Astrocyte of the cerebellum (primary cell): ENCODE results near the gene TOR1AIP1.

Experiments used
- DNase-seq: peaks from one replicate; pipeline ENCODE4 v3.0.0-alpha.2; 2011; ENCODE audit warnings: low read depth
- H3K4me3 ChIP-seq: 2 replicates; pipeline ENCODE4 v1.5.1; 2011; ENCODE audit warnings: mild to moderate bottlenecking, low read depth, low read length, moderate library complexity
- in situ Hi-C: cut with HindIII; loops from 2 replicates; pipeline ENCODE4 v1.10.0; 2017; ENCODE audit warnings: low sequenced_read_pairs
- TF ChIP-seq, protein P1 (sequence below): IDR thresholded peaks from 2 replicates; pipeline ENCODE4 v1.5.1; 2012; ENCODE audit warnings: low read length, low read depth, moderate library complexity, mild to moderate bottlenecking; ENCODE audit errors: missing control alignments

TOR1AIP1 gene

DNA sequence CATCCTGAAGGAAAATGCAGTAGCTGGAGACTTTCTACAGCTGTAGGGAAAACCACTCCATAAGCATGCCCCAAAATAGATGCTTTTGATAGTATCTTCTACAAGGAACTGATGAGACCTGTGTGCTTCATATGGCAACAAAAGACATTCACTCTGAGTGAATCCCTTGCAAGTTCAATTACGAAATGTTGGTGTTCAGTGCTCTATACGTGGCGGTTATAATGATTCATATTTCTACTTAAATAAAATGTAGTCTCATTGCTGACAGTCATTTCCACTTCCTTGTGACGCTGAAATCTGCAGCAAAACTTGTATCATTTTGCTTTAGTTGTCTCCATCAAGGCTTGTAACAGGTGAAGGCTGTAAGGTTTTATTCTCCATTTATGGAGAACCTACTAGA is 25.1 kb upstream of the TOR1AIP1 start:
- in situ Hi-C loops, result no loop called here

DNA sequence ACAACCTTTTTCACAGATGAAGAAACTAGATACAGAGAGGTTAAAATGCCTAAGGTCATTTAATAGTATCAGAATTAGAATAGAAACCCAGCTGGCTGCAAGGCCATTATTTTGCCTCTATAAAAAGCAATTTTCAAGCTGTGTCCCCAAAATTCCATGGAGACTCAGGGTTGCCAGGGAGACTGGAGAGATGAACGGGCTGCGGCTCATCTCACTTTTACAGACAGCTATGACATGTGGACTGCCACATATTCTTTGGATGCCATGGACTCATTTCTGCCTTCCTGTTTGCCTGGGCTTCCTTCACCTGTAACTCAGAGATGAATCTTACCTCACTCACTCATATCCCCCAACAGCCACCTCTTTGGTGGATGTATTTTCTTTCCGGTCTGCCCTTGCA is 21.4 kb upstream of the TOR1AIP1 start:
- DNase-seq, result no peak
- no peak overlapping the region for H3K4me3 ChIP-seq
- TF ChIP-seq, protein P1, sequence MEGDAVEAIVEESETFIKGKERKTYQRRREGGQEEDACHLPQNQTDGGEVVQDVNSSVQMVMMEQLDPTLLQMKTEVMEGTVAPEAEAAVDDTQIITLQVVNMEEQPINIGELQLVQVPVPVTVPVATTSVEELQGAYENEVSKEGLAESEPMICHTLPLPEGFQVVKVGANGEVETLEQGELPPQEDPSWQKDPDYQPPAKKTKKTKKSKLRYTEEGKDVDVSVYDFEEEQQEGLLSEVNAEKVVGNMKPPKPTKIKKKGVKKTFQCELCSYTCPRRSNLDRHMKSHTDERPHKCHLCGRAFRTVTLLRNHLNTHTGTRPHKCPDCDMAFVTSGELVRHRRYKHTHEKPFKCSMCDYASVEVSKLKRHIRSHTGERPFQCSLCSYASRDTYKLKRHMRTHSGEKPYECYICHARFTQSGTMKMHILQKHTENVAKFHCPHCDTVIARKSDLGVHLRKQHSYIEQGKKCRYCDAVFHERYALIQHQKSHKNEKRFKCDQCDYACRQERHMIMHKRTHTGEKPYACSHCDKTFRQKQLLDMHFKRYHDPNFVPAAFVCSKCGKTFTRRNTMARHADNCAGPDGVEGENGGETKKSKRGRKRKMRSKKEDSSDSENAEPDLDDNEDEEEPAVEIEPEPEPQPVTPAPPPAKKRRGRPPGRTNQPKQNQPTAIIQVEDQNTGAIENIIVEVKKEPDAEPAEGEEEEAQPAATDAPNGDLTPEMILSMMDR, result no peak
- in situ Hi-C loops, result no loop called here

More for the DNA sequence above, 25.1 kb upstream of the TOR1AIP1 start:
- no peak for DNase-seq
- no peak overlapping the region for H3K4me3 ChIP-seq
- TF ChIP-seq, protein P1, result no peak

DNA sequence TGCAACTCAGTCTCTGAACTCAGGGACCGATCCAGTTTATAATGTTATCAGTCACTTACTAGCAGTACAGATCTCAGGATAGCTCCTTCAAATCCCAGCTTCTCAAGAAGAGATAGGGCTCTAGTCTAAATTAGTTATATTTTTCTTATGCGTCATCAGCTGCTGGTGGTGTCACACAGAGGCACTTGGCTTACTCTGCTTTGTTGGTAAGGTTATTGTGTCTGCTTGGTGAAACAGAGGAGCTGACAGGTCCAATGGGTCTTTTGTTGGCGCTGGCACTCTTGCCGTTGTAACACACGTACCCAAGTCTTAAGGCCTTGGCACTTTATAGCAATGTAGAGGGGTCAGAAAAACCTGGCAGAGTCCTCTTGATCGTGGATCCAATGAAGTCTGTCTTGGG is 16.7 kb upstream of the TOR1AIP1 start:
- no peak overlapping the region for H3K4me3 ChIP-seq
- TF ChIP-seq, protein P1, result no peak
- in situ Hi-C loops, result no loop called here
- DNase-seq, result no peak

DNA sequence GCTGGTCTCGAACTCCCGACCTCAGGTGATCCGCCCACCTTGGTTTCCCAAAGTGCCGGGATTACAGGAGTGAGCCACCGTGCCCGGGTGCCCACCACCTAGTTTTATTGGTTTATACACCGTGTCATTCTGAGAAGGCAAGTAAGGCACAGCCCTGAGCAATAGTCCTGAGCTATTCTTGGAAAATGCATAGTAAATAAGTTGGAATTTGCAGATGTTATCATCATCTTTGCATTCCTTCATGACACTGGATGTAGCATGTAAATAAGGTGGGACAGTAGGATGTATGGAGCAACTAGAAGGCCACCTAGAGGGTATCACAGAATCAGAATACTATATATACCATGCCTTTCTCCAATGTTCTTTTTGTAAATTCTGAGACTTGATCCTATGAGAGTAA is 15.5 kb upstream of the TOR1AIP1 start:
- TF ChIP-seq, protein P1, result no peak
- DNase-seq, result no peak
- in situ Hi-C loops, result no loop called here
- no peak overlapping the region for H3K4me3 ChIP-seq

- TF ChIP-seq, protein P1, result peak; percentile 84
- in situ Hi-C loops, result no loop called here
- DNase-seq, result peak; percentile 29
- no peak overlapping the region for H3K4me3 ChIP-seq
Observed at GRCh38 chr1:179867493-179868330, 14.4 kb upstream of the TOR1AIP1 start.

GRCh38 chr1:179870870-179871269 is 11.2 kb upstream of the TOR1AIP1 start:
- DNase-seq, result no peak
- in situ Hi-C loops, result no loop called here

More at GRCh38 chr1:179870870-179871269, 11.2 kb upstream of the TOR1AIP1 start:
- no peak overlapping the region for H3K4me3 ChIP-seq
- TF ChIP-seq, protein P1, result no peak
